ENCODE data around the gene CAMTA1. TPM values are rescaled to one million over a fixed set of nuclear protein-coding genes. Genes with fewer than 3 reads are reported as not detected.

CAMTA1 gene
- total RNA-seq, 1 donor from 2014 or later, result 127 TPM

DNA sequence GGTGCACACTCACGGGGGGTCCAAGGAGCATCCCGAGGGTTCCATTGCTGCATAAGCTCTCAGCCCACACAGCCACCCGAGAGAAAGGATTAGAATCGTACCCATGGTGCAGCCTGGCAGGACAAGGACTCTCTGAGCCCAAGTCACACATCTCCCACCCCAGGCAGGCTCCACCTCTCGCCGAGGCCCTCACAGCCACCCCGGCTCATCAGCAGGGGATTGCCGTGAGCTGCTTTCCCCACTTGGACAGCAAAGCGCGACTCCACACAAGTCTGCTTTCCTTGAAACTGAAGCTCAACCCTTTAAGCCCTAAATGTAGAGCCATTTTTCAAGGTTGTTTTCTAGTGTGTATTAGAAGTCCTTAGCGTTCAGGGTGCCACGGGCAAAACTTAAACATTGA lies 679.5 kb downstream of the CAMTA1 start:
- FAIRE-seq, result no peak
- DNase-seq (ENCODE audit: low spot score in 2 of 2), result no peak

DNA sequence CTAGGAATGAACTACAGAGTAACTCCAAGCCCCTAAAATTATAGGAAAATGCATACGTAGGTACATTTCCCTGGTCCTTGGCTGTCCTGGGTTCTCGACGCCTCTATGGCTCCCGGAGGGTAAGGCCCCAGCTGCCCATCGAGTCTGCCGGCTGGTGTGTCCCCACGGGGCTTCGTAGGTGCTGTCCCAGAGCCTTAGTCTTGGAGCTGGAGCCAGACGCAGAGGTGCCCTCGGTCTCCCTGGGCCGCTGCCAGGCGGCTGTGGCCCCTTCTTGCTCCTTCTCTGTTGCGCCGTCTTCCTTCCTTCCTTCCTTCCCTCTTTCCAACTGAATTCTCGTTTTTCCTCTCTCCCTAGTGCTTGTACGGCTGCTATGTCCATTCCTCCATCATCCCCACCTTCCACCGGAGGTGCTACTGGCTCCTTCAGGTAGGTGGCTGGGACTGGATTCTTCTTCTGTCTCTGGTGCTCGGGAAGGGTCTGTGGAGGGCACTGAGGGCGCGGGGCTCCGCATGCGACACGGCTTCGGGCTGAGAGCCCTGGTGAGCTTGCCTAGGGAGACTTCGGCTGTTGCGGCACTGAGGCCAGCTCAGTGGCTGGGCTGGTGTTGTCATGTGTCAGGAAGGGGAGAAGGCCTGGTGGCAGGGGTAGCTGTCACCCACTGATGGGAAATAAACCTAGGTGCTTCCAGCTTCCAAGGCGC lies 682.4 kb downstream of the CAMTA1 start:
- no peak for FAIRE-seq

DNA sequence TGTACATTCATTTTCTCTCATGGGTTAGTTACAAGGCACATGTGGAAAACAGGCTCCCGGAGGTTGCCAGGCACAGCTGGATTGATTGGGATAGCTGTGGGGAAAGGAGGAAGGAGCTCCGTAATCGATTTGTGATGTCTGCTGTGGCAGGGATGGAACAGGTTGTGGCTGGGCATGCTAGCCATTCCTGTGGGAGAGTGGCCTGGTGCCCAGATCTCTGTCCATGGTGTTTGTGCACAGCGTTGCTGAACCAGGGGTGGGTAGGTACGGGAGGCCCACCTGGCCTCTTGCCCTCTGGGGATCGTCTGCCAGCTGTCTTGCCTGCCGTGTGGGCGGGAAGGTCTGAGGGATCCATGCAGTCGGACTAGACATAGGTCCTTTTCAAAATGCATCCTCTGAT lies 683.0 kb downstream of the CAMTA1 start:
- DNase-seq (ENCODE audit: low spot score in 2 of 2), result no peak

More for the DNA sequence above, 682.4 kb downstream of the CAMTA1 start:
- no peak for DNase-seq (ENCODE audit: low spot score in 2 of 2)

DNA sequence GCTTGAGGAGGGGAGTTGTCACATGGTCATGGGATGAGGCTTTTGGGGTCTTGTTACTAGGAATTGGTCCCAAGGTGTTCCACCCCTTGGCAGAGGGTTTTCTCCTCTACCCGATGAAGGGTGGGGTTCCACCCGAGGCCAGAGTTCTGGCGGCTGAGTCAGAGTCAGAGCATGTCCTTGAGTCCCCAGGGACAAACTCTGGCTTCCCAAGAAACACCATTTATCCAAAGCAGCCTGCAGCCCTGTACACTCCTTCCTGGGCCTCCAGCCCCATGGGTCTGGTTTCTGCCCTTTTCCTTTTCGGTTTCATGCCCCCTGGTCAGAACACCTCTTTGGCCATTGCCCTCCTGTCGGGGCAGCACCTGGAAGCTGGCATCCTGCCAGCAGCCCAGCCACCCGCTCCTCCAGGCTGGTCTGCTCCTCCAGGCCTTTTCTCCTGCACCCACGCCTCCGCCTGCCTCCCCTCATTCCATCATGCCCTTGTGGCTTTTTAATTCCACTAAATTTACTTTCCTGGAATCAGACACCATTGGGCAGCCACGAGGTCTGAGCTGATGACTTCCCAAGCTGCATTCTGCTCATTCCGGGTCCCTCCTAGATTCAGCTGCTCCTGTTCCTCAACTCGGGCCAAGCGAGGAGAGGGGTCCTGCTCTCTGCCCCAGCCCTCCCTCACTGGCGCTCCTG lies 684.1 kb downstream of the CAMTA1 start:
- DNase-seq (ENCODE audit: low spot score in 2 of 2) (no peak), FAIRE-seq (no peak)

More for the DNA sequence above, 683.0 kb downstream of the CAMTA1 start:
- FAIRE-seq, result no peak

DNA sequence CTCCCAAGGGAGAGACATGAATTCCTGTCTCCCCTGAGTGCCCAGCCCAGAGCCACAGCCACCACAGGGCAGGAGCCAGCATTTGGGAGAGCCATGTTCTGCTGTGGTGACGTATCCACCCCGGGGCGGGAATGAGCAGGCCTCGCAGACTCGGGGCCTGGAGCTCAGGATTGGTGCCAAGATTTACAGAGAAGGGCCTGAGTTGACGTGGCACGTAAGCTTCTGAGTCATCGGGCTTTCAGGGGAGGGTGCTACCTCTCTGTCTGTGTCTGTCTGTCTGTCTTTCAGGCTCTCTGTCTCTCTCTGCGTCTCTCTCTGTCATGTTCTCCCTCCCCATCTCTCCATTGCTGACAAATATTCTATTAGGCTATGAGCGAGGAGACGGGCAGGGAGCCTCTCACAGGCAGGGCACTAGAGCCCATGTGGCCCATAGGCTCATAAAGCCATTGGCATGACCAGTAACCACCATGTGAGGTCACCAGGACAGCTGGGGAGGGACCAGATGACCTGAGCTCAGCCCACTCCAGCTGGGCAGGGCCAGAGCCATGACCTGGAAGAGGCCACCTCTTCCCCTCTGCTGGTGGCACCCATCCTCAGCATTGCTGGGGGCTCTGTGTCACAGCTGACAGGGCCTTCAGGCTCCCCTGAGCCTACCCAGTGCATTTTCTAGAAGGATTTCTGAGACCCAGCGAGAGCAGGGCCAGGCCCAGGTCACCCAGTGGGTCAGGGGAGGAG lies 685.8 kb downstream of the CAMTA1 start:
- no peak for FAIRE-seq
- no peak for DNase-seq (ENCODE audit: low spot score in 2 of 2)

DNA sequence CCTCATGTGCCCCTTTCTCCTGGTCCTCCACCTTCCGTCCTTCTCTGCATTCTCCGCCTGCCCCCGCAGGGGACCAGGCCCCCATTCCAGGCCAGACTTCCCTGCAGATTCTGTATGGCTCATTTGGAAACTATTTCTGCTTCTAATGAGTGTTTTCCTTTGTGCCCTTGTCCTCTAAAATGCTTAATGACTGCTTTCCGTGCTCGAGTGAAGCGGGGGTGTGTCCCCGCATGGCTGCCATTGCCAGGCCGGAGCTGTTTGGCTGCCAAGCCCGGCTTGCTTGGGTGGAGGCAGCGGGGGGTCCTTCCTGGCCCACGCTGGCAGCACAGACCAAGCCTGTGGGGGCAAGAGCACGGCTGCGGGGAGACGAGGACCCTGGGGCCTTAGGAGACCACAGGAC lies 686.6 kb downstream of the CAMTA1 start:
- DNase-seq (ENCODE audit: low spot score in 2 of 2), result no peak

DNA sequence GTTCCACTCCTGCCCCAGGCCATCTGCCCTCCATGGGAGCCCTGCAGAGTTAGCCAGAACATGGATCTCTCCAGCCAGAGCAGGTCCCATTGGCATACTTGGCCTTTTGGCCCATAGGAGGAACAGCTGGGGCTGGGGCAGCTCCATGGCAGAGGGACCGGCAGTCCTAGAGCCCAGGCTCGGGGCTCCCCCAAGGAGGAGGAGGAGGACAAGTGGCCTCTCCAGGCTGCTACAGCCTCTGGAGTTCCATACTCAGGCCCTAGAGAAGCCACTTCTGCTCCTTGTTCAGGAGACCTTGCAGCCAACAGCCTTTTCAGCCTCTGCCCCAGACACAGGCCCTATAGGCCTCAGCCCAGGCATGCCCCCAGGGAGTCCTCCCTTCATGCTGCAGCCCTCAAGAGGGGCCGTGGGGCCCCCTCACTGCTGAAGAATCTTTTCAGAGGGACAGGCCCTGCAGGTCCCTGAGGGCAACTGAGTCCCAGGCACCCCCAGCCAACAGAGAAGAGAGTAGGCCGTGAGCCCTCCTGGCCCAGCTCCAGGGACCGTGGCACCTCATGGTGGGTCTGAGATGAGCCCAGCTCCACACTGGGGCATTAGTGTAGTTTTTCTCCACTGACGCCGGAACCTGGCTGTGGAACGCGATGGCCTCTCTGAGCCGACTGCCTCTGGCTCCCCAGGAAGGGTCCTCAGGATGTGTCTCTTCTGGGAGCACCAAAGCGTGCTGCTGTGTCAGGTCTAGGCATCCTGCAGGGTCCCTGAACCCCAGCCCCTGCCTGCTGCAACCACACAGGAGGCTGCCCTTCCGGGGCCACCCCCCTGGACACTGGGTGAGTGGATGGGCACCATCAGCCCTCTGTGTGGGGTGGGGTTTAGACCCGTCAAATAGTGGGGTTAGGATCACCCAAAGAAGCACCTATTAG lies 688.2 kb downstream of the CAMTA1 start:
- DNase-seq (ENCODE audit: low spot score in 2 of 2) (no peak), FAIRE-seq (no peak)

More for the DNA sequence above, 686.6 kb downstream of the CAMTA1 start:
- FAIRE-seq, result no peak

DNA sequence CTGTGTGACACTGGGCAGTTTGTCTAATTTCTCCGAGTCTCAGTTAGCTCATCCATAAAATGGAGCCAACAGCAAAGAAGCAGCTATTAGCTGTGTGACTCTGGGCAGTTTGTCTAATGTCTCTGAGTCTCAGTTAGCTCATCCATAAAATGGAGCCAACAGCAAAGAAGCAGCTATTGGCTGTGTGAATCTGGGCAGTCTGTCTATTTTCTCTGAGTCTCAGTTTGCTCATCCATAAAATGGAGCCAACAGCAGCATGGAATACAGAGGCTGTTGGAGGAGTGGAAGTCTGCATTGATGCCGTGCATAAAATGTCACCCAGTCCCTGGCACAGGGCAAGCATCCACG lies 688.9 kb downstream of the CAMTA1 start:
- no peak for FAIRE-seq
- no peak for DNase-seq (ENCODE audit: low spot score in 2 of 2)

DNA sequence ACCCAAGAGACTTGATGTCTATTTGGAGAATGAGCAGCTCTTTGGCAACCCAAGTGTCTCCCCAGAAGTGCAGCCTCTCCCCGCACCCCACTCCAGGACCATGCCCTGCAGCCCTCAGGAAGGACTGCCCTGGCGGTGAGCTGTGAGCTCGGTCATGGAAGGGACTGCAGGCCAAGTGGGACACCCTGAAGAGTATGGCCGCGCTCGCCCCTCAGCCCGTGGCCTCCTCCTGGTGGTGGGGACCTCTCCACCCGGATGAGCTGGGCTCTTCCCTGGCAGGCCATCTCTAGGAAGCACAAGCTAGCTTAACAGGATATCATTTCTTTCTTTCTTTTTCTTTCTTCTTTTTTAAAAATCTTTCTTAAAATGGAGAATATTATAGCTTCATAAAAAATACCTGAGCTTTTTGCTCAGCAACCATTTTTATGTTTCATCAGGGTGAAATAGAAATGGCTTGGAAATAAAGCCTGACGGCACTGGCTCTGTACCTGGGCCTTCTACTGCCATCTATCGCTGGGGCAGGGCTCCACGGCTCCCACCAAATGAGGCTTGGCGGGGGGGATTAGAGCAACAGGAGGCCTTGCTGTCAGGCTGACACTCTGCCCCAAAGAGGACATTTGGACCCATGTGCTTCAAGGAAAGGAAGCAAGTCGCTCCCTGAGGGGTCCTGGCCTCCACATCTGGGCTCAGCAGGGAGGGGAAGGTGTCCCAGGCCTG lies 689.7 kb downstream of the CAMTA1 start:
- DNase-seq (ENCODE audit: low spot score in 2 of 2), result no peak
- no peak for FAIRE-seq

DNA sequence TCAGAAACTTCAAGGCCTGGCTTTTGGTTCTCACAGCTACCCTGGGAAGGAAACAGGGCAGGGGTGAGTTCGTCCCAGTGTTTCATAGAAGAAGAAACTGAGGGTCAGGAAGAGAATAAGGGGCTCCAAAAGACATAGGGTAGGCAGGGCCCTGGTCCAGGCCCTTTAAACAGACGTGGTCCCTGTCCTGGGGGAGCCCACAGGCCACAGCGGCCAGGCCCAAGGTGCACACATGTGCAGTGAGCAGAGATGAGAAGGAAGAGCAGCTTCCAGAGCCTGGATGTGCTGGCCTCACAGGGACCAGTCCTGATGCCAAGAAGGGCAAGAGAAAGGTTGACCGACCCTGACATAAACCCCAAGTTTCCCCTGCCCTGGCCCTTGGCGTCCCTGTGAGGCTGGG lies 690.4 kb downstream of the CAMTA1 start:
- FAIRE-seq (no peak), DNase-seq (ENCODE audit: low spot score in 2 of 2) (no peak)

DNA sequence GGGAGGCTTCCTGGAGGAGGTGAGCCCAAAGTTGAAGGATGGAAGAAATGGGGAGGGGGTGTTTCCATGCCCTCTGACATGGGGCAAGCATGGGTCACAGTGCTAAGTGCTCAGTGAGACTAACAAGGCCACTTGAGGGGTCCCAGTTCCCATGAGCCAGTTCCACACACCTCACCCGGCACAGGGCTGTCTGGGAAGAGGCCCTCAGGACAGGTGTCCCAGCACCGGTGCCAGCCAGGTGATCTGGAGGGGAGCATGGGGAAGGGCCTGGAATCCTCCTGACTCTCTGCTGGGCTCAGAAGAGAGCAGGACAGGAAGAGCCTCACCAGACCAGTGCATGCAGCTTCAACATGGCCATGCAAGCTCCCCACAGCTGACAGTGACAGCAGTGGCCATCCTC lies 691.1 kb downstream of the CAMTA1 start:
- no peak for DNase-seq (ENCODE audit: low spot score in 2 of 2)
- FAIRE-seq, result no peak

DNA sequence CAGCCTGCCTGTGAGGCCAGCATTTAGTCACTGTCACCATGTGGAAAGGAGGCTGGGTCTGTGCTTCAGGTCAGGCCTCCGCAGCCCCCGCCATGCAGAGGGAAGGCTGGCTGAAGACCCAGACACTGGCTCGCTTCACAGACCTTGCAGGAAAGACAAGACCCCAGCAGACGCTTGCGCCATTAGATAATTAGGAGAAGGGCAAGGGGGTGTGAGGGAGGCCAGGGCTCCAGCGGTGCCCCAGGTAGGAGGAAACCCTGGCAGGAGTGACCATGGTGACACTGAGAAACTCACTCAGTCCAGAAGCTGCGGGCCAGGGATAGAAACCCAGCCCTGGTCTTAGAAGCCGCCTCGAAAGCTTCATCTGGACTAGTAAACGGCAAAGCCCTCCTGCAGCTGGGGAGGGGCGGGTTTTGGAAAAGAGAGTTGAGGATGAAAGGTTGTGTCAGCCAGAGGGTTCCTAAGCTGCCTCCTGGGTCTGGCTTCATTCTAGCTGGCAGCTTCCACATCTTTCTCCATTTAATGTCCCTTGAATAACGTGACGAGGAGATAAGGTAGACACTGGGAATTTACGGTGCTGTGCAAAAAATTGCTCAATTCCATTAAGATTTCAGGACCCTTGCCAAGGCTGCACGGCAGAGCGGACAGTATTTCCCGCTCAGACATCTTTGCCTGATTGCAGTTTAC lies 691.8 kb downstream of the CAMTA1 start:
- DNase-seq (ENCODE audit: low spot score in 2 of 2) (no peak), FAIRE-seq (no peak)

DNA sequence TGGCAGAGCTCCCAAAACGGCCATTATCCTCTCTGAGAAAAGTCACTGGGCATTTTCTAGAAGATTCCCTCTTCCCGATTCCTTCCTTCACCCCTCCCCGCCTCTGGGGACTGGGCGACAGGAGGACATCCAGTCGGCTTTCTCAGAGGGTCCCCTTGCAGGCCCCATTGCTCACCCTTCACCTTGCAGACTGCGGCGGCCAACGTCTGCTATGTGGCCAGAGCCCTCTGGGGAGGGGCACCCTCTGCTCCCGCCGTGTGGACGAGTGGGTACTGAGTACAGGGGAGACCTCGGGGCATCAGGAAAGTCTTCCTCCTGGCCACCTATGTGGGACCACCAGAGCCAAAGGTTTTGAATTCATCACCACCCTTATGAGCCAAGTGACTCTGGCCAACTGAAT lies 692.3 kb downstream of the CAMTA1 start:
- DNase-seq (ENCODE audit: low spot score in 2 of 2) (no peak), FAIRE-seq (no peak)

DNA sequence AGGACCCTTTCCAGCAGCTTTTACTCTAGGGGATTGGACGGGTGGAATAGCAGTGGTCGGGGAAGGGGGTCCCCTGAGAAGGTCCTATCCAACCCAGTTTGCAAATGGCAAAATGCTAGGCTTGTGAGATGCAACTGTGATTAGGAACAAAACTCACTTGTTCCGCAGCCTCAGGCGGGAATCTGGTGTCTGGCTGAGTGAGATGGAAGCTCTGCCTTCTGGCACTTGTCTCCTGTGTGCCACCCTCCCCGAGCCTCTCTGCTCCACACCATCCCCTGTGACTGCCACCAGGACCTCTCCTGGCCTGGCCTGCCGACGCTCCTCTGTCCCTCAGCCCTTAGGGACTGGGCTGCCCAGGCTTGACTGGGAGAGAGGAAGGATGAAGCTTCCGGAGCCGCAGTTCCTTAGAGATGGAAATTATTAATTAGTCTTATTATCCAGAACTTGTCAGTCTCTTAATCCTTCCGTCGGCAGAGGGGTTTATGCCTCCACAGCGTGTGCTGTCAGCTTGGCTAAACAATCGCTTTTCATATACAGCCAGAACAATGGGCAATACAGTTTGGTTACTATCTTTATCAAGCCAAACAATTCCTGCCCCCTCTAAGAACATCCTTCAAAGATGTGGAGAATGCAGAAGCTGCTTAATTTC lies 693.0 kb downstream of the CAMTA1 start:
- DNase-seq (ENCODE audit: low spot score in 2 of 2) (no peak), FAIRE-seq (no peak)

DNA sequence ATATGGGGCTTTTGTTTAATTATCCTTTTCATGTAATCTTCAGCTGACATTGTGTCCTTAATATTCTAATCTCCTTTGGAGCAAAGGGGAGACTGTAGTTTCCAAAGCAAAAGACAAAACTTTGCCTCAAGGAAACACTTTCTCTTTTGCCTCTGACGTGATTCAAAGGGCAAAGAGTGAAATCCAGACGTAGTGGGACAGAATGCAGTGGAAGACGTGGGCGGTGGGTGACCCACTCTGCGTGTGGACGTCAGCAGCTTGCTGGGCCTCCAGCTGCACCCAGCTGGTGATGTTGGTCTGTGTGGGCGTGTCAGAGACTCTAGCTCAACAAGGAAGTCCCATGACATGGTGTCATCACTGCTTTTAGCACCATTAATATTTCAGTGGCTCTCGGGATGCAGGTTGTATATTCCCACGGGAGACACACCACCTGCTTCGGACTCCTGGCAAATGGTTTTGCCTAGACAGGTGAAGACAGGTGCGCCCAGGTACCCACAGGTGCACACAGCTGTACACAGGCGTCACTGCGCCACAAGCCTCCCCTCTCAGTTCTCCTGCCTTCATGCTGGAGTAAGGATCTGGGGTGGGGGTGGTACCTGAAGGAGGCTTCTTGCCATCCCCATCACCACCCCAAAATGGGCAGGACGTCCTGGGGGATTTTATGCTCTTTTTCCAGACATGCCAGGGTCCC lies 693.7 kb downstream of the CAMTA1 start:
- FAIRE-seq (no peak), DNase-seq (ENCODE audit: low spot score in 2 of 2) (peak in 1 of 2 donors; percentile 71)

DNA sequence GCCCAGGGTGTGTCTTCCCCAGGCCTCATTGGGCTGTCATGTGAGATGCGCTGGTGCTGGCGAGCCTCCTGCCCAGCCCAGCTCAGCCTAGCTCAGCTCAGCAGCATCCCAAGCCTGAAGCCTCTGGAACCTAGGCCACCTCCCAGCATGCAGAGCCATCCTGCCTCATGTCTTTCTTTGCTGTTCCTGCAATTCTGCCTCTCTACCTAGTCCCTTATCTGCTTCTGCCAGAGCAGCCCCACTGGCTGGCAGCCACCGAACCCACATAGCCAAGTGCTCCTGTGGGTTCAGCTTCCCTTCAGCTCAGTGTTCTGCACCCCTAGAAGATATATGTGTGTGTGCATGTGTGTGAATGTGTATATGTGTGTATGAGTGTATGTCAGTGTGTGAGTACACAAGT lies 694.3 kb downstream of the CAMTA1 start:
- FAIRE-seq (no peak), DNase-seq (ENCODE audit: low spot score in 2 of 2) (no peak)

DNA sequence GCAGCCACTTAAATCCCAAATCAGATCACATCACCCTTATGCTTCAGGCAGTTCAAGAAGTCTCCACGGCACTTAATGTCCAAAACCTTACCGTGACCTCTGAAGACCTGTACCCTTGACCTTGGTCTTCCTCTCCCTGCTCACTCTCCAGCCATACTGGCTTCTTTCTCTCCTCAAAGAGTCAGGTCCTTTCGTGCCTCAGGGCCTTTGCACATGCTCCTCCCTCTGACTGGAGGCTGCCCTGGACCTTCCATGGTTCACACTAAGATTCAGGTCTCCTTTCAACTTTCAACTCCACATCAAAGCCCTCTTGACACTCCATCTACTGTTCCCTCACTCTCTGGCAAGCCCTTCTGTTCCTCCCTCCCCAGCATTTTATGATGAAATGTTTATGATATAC lies 695.9 kb downstream of the CAMTA1 start:
- FAIRE-seq (no peak), DNase-seq (ENCODE audit: low spot score in 2 of 2) (no peak)

DNA sequence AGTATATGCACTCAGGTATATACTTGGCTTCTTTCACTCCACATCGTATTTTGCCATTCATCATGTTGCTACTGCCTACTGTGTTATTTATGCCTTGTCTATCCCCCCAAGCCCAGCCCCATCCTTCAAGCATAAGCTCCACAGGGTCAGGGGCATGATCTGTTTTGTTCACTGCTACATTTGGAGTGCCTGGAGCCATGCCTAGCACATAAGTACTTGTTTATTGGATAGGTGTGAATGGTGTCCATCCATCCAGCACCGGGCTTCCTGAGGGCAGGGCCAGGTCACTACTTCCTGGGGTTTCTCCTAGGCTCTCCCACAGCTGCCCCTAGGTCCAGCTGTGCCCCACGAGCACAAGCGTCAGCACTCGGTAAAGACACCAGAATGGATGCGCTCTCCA lies 696.8 kb downstream of the CAMTA1 start:
- DNase-seq (ENCODE audit: low spot score in 2 of 2) (no peak), FAIRE-seq (no peak)
